ENCODE results near the gene AFF2.
A peak's percentile ranks its signal among the peaks of the same experiment; 100 is the strongest.

AFF2 gene

GRCh38 chrX:148599404-148599803 is 99.0 kb downstream of the AFF2 start:
- H3K4me3 ChIP-seq: no peak overlapping the region
- no peak overlapping the region for H3K27ac ChIP-seq
- TF ChIP-seq Cebpa-rat (IDR thresholded peaks at IDR 0.05): no peak
- H3K36me3 ChIP-seq: peaks cover 33% of the 10 kb centered on the region
- H3K4me1 ChIP-seq: peaks cover 13% of the 10 kb centered on the region
- H3K9me3 ChIP-seq: peaks cover 48% of the 10 kb centered on the region
- no peak overlapping the region for H3K9ac ChIP-seq
- no peak overlapping the region for H3K4me2 ChIP-seq
- no peaks in the 10 kb centered on the region for H3K27me3 ChIP-seq
- peaks cover 95% of the 10 kb centered on the region for H4K20me1 ChIP-seq

GRCh38 chrX:148600131-148600530 is 99.7 kb downstream of the AFF2 start:
- Histone ChIP-seq H3K27me3 (no peaks in the 10 kb centered on the region), H3K4me3 (no peak overlapping the region), H3K4me2 (no peak overlapping the region), H4K20me1 (peaks cover 91% of the 10 kb centered on the region), H3K27ac (no peak overlapping the region), H3K9me3 (peaks cover 42% of the 10 kb centered on the region), H3K9ac (no peak overlapping the region), H3K4me1 (peaks cover 13% of the 10 kb centered on the region), H3K36me3 (peaks cover 27% of the 10 kb centered on the region)
- TF ChIP-seq Cebpa-rat (IDR thresholded peaks at IDR 0.05): no peak

DNA sequence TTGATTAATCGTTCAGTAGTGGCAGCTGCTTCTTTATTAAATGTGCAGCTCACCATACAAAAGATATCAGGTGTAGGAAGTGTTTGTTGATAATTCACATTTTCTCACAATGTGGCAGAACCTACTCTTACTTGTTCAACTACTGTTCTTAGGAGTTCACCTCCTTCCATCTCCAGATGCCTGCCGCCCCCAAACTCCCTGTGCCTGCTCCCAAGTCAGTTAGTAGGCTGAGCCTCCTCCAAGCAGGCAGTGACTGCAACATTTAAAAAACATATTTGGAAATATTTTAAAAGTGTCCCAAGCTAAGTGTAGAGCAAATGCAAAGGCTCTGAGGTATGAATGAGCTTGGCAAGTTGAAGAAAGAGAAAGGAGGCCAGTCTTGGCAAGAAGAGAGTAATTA is 100.2 kb downstream of the AFF2 start:
- no peak for TF ChIP-seq Cebpa-rat (IDR thresholded peaks at IDR 0.05)
- Histone ChIP-seq H3K9ac (no peak overlapping the region), H3K27ac (no peak overlapping the region), H3K4me2 (no peak overlapping the region), H3K4me3 (no peak overlapping the region), H3K4me1 (peaks cover 13% of the 10 kb centered on the region), H3K9me3 (peaks cover 42% of the 10 kb centered on the region), H3K27me3 (no peaks in the 10 kb centered on the region), H3K36me3 (peaks cover 30% of the 10 kb centered on the region), H4K20me1 (peaks cover 91% of the 10 kb centered on the region)

GRCh38 chrX:148601034-148601433 is 100.6 kb downstream of the AFF2 start:
- TF ChIP-seq Cebpa-rat (IDR thresholded peaks at IDR 0.05): no peak
- Histone ChIP-seq H3K9ac (no peak overlapping the region), H3K4me1 (peaks cover 13% of the 10 kb centered on the region), H4K20me1 (peaks cover 90% of the 10 kb centered on the region), H3K27ac (no peak overlapping the region), H3K4me3 (no peak overlapping the region), H3K9me3 (peaks cover 42% of the 10 kb centered on the region), H3K4me2 (no peak overlapping the region), H3K27me3 (no peaks in the 10 kb centered on the region), H3K36me3 (peaks cover 28% of the 10 kb centered on the region)

DNA sequence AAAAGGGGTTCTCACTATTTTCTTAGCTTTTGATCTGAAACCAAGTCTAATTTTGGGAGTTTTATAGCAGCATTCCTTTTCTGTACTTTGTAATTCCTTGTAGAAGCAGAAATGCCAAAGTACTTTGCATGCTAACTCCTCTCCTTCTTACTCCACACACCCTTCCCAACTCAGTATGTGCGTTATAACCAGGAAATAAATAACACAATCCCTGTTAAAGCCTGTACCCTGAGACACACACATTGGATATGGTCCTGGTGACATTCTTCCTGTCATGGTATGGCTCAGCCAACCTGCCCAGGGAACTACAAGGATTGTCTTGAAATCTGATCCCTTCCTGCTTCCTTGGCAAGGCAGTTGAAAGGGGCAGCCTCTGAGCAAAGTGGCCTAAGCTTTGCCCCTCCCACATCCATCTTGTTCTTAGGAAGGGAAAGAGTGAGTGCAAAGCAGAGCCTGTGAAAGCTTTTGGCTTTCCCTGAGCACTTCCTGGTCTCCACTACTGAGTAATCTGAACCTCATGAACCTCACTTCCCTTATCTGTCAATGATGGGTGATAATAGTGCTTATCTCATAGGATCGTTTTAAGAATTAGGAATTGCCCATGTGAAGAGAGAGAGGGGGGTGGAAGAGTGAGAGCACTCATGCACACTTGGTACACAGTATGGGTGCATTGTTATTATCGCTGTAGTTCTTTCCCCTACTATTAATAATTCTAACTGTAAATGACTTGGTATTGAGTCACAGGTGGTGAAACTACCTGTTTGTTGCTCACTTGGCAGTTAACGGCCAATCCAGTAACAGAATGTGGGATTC is 109.3 kb downstream of the AFF2 start:
- Histone ChIP-seq H3K4me2 (peak overlapping the region; percentile 40), H3K9ac (no peak overlapping the region), H3K4me3 (no peak overlapping the region), H3K36me3 (peaks cover 57% of the 10 kb centered on the region), H3K27me3 (no peaks in the 10 kb centered on the region), H3K4me1 (peaks cover 22% of the 10 kb centered on the region), H4K20me1 (peaks cover 86% of the 10 kb centered on the region), H3K27ac (0 out of 2 replicates have a peak overlapping the region, but pooled peaks have one; percentile 7), H3K9me3 (peaks cover 47% of the 10 kb centered on the region)
- TF ChIP-seq Cebpa-rat (IDR thresholded peaks at IDR 0.05): no peak

- Histone ChIP-seq H3K27me3 (no peaks in the 10 kb centered on the region), H3K27ac (0 out of 2 replicates have a peak overlapping the region, but pooled peaks have one; percentile 7), H3K4me3 (no peak overlapping the region), H3K4me2 (peak overlapping the region; percentile 40), H3K9ac (no peak overlapping the region), H3K36me3 (peaks cover 60% of the 10 kb centered on the region), H4K20me1 (peaks cover 89% of the 10 kb centered on the region), H3K4me1 (peaks cover 22% of the 10 kb centered on the region), H3K9me3 (peaks cover 50% of the 10 kb centered on the region)
- no peak for TF ChIP-seq Cebpa-rat (IDR thresholded peaks at IDR 0.05)
Measured at GRCh38 chrX:148610328-148610698, 109.9 kb downstream of the AFF2 start.

- H3K4me2 ChIP-seq: no peak overlapping the region
- peaks cover 22% of the 10 kb centered on the region for H3K4me1 ChIP-seq
- peaks cover 45% of the 10 kb centered on the region for H3K9me3 ChIP-seq
- TF ChIP-seq Cebpa-rat (IDR thresholded peaks at IDR 0.05): no peak
- H4K20me1 ChIP-seq: peaks cover 92% of the 10 kb centered on the region
- H3K9ac ChIP-seq: no peak overlapping the region
- H3K36me3 ChIP-seq: peaks cover 60% of the 10 kb centered on the region
- no peaks in the 10 kb centered on the region for H3K27me3 ChIP-seq
- H3K4me3 ChIP-seq: no peak overlapping the region
- H3K27ac ChIP-seq: no peak overlapping the region
Measured at GRCh38 chrX:148611993-148612392, 111.6 kb downstream of the AFF2 start.

DNA sequence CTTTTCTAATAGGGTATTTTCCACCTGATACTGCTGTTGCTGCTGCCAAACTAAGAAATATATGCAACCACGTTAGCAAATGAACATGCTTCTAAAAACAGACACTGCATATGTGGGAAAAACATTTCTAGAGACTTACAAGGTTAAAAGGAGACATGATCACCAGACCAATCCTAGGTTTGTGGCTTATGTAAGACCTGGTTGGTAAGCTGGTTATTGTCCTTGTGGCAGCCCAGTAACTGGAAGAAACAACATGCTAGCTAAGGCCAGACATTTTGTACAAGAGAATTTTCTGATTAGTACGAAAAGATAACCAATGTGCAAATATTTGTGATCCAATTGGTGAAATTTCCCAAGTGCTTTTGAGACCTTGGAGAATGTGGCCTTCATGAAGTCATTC is 112.0 kb downstream of the AFF2 start:
- peaks cover 55% of the 10 kb centered on the region for H3K36me3 ChIP-seq
- H3K4me3 ChIP-seq: no peak overlapping the region
- H3K27ac ChIP-seq: no peak overlapping the region
- H4K20me1 ChIP-seq: peaks cover 89% of the 10 kb centered on the region
- H3K4me2 ChIP-seq: no peak overlapping the region
- H3K9ac ChIP-seq: no peak overlapping the region
- no peaks in the 10 kb centered on the region for H3K27me3 ChIP-seq
- H3K9me3 ChIP-seq: peaks cover 42% of the 10 kb centered on the region
- H3K4me1 ChIP-seq: peaks cover 22% of the 10 kb centered on the region
- no peak for TF ChIP-seq Cebpa-rat (IDR thresholded peaks at IDR 0.05)

GRCh38 chrX:148613636-148614035 is 113.2 kb downstream of the AFF2 start:
- Histone ChIP-seq H3K36me3 (peaks cover 50% of the 10 kb centered on the region), H3K27ac (no peak overlapping the region), H3K9ac (no peak overlapping the region), H3K4me3 (no peak overlapping the region), H3K27me3 (no peaks in the 10 kb centered on the region), H3K4me1 (peaks cover 24% of the 10 kb centered on the region), H4K20me1 (peaks cover 89% of the 10 kb centered on the region), H3K9me3 (peaks cover 43% of the 10 kb centered on the region), H3K4me2 (no peak overlapping the region)
- TF ChIP-seq Cebpa-rat (IDR thresholded peaks at IDR 0.05): no peak

- H3K9me3 ChIP-seq: peaks cover 45% of the 10 kb centered on the region
- H3K9ac ChIP-seq: no peak overlapping the region
- H3K4me2 ChIP-seq: no peak overlapping the region
- peaks cover 89% of the 10 kb centered on the region for H4K20me1 ChIP-seq
- H3K4me1 ChIP-seq: peaks cover 26% of the 10 kb centered on the region
- peaks cover 46% of the 10 kb centered on the region for H3K36me3 ChIP-seq
- no peaks in the 10 kb centered on the region for H3K27me3 ChIP-seq
- no peak for TF ChIP-seq Cebpa-rat (IDR thresholded peaks at IDR 0.05)
- no peak overlapping the region for H3K4me3 ChIP-seq
- no peak overlapping the region for H3K27ac ChIP-seq
Measured at GRCh38 chrX:148615491-148615890, 115.1 kb downstream of the AFF2 start.
